Activated T-cell treated with anti-CD3 and anti-CD28 coated beads, Interleukin-2, amount 50 U/mL, for 1 hour (primary cell): Measurements from ENCODE around the gene TMEM98.
"Not testable (repeated sequence)": the region's sequence is repeated elsewhere in the genome, so short reads cannot be mapped to it uniquely, and the experiment has no call there.

Experiments used
- DNase-seq: peaks from one replicate; pipeline ENCODE4 v3.0.0-alpha.2; 2020

The TMEM98 gene

DNA sequence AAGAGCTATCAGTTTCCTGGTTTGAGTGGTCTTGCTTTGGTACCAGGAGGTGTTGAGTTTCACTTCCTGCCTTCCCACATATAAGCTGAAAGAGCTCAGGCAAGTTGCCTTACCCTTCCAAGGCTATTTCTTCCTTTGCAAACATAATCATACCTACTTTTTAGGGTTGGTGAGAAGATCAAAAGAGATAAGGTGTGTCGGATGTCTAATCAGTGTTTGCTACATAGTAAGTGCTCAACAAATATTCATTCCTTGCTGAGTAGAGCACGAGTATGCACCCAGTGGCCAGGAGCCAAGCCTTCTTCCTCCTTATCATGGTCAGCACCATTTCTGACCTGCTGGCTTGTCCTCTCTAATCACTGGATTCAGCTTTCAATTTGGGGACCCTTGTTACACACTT is 12.7 kb upstream of the TMEM98 start:
- DNase-seq = no peak

DNA sequence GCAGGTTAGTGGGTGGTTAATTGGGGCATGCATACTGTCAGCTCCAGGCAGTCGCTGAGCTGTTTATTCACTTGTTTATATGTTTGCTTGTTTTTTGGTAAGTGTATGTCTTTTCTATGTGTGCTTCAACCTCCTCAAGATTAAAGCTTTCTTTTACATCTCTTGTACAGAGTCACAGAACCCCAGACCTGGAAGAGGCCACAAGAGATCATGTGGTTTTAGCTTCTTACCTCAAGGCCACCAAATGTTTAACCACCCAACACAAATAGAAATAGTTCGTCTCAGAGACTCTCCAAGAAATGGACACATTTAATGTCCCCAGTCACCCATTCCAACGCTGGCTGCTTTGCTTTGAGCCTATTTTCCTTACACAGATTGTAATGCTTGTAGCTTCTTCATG is 11.8 kb upstream of the TMEM98 start:
- DNase-seq = no peak

DNA sequence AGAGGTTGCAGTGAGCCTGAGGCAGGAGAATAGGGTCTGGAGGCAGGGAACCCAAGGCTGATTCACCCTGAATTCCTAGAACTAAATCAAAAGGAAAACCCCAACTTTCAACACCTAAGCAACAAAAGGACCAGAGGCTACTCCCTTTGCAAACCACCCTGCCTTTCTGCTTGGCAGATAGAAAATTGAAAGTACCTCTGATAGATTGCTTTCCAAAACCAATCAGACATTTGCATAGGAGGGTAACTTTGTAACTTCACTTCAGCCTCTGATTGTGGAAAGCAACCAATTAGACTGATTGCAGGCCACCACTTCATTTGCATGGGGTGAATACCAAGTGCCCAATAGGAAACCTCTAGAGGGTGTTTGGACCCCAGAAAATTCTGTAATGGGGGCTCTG is 10.9 kb upstream of the TMEM98 start:
- DNase-seq = no peak

DNA sequence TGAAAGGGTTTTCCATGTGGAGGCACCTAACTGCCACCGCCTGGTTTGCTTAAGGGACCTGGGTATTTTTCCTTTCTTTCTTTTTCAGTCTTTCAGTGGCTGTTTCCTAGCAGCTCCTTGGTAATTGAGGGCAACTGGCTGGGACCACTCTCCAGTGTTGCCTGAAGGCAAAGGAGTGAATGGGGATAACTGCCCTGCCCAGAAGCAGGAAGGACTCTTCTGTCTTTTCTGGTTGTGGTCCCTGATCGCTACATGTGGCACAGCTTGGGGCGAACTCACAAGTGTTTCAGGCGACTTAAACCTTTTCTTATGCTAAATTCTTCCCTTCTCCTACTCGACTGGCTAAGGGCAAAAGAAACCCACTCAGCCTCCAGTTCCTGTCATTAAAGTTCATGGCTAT is 10.1 kb upstream of the TMEM98 start:
- DNase-seq = no peak

DNA sequence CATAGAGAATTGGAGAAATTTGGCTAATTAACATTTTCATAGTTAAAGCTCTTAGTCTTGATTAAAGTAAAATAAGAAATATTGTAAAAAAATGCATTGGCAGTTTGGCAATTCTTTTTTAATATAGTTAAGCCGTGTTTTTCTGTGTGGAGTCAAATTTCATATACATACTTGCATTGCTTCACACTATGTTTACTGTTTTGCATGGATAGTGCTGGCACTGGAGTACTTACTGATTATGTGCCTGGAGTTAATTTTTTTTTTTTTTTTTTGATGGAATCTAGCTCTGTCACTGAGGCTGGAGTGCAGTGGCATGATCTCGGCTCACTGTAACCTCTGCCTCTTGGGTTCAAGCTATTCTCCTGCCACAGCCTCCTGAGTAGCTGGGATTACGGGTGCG is 8.1 kb upstream of the TMEM98 start:
- not testable (repeated sequence) for DNase-seq

DNA sequence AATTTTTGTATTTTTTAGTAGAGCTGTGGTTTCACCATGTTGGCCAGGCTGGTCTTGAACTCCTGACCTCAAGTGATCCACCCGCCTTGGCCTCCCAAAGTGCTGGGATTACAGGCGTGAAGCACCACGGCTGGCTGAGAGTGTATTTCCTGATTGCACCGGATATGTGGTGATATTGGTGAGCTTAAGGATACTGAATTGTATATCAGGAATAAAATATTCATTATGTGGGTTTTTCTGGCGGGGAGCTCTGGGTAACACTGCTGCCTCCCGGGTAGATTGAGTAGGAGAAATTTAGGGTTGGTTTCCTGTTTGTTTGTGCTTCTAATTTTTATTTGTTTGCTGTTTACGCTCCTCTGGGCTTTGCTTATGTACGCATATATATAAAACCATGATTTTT is 7.7 kb upstream of the TMEM98 start:
- no peak for DNase-seq

DNA sequence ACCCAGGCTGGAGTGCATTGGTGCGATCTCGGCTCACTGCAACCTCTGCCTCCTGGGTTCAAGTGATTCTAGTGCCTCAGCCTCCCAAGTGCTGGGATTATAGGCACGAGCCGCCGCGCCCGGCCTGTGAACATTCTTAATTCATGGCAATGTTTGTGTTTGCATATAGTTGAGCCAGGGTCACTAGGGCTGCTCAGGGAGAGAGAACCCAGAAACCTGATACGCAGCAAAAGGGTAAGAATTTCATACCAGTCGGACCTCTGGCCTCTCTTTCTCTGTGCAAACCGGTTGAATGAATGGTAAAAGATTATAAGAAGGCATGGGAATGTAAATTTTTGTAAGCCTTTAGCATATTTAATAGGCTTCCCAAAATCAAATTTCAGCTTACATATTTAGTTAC is 6.9 kb upstream of the TMEM98 start:
- no peak for DNase-seq

DNA sequence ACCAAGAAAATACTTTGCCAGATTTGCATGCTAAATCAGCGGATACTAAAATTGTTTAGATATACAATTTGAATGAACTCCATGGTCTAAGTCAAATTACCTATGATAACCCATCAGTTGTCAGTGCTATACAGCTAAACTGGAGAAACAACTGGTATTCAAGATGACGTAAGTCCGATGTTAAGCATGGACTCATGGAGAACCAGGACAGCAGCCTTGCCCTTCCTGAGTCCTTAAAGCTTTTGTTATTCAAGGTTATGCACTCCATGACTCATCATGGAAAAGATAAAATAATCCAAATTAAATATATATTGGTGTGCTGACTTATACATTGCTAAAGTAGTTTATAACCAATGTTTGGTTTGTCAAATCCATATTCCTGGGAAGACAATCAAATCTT is 4.0 kb upstream of the TMEM98 start:
- DNase-seq = not testable (repeated sequence)

DNA sequence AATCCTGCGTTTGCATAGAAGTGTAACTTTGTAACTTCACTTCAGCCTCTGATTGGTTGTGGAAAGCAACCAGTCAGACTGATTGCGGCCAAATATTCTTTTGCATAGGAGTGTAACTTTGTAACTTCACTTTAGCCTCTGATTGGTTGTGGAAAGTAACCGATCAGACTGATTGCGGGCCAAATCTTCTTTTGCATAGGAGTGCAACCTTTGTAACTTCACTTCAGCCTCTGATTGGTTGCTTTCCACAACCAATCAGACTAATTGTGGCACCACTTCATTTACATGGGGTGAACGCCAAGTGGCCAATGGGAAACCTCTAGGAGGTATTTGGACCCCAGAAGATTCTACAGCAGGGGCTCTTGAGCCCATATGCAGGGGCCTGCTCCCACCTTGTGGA is 1.8 kb upstream of the TMEM98 start:
- no peak for DNase-seq

DNA sequence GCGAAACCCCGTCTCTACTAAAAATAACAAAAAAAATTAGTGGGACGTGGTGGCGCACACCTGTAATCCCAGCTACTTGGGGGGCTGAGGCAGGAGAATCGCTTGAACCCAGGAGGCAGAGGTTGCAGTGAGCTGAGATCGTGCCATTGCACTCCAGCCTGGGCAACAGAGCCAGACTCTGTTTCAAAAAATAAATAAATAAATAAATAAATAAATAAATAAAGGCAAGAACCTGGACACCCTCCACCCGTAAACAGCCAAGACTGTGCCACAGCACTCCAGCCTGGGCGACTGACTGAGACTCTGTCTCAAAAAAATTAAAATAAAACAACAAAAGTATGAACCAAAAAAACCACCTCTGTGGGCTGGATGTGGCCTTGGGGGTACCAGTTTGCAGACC is 1.2 kb upstream of the TMEM98 start:
- not testable (repeated sequence) for DNase-seq

DNA sequence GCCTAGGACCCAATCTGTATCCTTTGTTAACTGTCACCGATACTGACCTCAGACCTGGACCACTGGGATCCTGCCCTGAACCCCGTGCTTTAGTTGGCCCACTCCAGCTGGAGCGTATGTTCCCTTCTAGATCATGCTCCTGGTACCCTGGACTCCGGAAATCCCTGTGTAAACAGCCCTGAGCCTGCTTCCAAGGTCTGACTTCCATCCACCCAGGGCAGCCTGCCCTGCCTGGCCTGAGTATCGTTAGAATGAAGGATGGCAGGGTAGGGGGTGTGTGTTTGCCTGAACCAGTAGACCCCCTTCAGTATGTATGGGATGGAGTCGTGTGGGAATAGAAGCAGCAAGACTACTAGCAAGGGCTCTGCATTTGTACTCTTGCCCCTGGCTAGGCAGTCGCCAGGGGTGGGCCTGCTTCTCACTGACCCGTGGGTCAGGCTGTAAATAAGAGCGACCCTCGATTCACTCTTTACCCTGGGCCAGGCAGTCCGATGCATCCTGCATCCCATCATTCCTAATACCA is 691 bp upstream of the TMEM98 start:
- no peak for DNase-seq

DNA sequence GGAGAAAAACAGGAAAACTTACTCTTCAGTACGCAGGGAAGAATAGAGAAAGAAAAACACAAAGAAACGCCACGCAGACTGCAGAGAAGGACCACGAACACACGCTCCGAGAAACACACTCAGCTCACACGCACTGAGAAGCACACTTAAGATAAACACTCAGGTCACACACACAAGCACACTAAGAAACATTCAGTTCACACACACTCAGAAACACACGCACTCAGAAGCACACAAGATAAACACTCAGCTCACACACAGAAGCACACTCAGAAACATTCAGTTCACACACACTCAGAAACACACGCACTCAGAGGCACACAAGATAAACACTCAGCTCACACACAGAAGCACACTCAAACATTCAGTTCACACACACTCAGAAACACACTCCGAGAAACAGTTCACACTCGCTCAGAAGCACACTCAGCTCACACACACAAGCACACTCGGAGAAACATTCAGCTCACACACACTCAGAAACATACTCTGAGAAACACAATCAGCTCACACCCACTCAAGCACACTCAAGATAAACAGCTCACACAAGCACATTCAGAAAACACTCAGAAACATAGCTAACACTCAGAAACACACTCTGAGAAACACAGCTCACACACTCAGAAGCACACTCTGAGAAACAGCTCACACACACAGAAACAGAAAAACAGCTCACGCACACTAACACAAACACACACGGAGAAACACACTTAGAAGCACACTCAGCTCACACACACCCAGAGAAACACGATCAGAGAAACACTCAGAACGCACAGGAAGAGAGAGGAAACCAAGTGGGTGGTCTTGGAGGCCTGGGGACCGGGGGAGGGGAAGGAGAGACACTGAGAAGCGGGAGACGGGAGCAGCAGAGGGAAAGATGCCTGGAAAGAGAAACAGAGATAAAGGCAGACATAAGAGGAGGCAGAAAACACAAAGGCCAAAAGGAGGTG is 908 bp downstream of the TMEM98 start:
- no peak for DNase-seq

DNA sequence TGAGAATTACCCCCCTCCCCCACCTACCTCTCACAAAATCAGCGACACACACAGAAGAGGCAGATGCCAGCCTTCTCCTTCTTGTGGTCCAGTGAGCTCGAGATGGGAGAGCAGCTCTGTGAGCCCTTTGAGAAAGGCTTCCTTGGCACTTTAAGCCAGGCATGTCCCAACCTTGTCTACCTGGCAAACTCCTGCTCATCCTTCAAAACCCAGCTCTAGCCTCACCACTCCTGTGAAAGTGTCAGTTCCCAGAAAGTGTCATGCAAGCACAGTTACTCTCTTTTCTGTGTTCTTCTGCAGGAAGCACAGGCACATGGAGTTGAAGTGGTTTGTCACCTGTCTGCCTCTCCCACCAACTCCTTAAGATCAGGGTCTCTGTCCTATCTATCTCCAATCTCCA is 1.6 kb downstream of the TMEM98 start:
- no peak for DNase-seq

DNA sequence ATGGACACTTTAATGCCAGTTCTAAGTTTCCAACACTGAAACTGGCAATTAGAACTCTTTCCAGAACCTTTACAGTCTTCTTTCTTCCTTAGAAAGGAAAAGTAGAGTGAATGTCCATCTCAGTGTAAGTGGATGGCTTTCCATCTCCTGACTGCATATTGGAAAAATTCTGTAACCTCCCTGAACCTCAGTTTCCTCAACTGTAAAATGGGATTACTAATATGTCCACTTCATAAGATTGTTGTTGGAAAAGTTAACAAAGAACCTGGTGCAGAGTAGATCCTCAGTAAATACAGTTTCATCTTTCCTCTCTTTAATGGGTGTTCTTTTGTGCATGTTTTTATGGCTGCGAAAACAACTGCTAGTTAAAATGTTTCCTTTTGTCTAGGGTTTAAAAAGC is 2.6 kb downstream of the TMEM98 start:
- no peak for DNase-seq

DNA sequence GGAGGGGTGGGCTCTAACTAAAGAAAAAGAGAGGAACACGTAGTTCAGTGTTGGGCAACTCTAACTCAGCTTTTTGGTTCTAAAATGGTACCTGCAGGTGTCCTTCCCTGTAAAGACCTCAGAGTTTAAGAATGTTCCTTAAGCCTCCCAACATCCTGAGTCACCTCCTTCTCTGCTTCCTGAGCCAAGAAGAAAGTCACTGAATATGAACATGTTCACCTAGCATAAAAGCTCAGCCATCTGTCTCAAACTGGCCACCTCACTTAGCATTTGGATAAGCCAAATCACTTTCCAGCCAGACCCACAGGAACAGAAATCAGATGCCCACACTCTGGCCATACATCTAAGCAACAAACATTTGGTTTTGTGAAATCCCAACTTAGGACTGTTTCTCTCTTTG is 3.7 kb downstream of the TMEM98 start:
- no peak for DNase-seq

DNA sequence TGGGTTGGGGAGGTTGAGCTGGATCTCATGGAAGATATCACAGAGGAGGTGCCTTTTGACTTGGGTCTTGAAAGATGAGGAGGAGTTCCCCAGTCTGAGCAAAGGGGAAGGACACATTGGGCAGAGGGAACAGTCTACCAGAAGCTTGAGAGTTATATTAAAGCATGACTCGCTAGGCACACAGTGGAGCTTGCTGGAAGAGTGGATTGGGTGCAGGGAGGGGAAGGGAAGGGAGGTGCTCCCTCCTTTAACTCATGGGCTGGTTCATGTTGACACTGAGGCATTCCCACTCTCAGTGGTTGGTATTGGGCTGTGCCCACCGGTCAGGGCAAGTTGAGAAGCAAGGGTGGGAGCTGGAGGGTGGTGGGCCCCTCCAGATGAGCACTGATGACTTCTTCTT is 5.9 kb downstream of the TMEM98 start:
- no peak for DNase-seq

DNA sequence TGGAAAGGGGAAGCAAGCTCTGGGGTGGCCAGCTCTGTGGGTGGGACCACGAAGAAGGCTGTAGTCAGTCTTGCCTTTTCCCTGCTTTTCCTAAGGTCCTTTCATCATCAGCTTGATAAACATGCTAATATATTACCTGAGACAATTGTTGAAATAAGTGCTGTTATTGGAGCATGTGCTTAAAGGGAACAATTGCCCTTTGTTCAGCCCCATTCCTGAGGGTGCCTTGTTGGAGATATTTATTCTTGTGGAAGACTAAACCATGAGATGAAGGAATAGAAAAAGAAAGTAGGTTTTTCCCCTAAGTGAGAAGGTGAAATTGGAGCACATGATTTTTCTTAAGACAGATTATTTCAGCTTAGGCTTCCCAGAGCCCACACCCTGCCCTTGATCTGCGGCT is 7.8 kb downstream of the TMEM98 start:
- DNase-seq = no peak

DNA sequence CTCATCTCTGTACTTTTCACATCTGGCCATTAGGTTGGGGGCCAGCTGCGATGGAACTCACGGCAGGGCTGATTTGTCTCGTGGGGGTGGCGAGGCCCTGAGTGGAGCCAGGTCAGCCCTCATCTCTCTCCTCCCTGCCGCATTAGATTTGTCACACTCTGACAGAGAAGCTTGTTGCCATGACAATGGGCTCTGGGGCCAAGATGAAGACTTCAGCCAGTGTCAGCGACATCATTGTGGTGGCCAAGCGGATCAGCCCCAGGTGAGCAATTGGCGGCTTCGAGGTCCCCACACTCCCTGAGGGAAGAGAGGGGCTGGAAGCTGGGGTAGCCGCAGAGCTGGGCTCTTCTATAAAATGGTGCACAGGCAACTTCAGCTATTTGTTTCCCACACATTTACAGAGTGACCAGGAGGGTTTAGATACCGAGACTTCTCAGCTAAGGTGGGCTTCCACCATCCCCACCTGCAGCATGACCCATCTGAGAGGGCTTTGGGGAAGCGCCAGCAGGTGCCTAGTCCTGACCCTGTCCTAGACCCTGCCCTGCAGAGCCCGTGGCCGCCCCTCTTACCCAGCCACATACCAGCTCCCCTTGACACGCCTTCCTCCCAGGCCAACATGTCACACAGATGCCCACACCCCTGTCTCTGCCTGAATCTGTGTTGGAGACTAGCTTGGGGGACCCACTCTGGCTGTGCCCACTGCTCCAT is 8.4 kb downstream of the TMEM98 start:
- DNase-seq = no peak

DNA sequence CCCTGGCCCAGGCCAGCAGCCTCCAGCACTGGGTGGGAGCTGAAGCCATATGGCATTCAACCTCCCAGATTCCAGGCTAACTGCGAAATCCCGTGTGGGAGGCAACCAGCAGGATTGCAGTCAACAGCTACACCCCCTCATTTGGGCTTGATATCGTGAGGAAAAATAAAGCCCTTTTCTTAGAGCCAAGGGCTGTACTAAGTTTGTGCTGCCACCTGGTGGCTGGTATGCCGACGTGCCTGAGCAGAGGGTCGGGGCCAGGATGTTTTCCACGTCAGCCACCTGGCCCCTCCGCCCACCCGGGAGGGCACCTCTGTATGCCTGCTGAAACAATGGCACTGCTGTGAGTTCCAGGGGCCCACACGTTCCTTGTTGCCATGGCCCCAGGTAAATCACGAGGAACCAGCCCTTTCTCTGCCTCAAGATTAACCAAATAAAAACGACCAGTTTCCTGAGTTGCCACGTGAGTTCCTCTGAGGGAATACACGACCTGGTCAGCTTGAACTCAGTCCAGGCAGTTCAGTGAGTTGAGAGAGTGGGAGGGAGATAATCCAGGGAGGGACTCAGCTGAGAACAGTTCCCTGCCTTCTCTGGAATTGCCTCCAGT is 9.0 kb downstream of the TMEM98 start:
- peak; percentile 61 for DNase-seq

DNA sequence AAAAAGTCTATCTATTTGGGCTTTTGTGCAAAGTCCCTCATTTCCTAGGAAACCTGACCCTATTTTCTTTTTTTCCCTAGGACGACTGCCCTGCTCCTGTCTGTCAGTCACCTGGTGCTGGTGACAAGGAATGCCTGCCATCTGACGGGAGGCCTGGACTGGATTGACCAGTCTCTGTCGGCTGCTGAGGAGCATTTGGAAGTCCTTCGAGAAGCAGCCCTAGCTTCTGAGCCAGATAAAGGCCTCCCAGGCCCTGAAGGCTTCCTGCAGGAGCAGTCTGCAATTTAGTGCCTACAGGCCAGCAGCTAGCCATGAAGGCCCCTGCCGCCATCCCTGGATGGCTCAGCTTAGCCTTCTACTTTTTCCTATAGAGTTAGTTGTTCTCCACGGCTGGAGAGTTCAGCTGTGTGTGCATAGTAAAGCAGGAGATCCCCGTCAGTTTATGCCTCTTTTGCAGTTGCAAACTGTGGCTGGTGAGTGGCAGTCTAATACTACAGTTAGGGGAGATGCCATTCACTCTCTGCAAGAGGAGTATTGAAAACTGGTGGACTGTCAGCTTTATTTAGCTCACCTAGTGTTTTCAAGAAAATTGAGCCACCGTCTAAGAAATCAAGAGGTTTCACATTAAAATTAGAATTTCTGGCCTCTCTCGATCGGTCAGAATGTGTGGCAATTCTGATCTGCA is 12.9 kb downstream of the TMEM98 start:
- no peak for DNase-seq

DNA sequence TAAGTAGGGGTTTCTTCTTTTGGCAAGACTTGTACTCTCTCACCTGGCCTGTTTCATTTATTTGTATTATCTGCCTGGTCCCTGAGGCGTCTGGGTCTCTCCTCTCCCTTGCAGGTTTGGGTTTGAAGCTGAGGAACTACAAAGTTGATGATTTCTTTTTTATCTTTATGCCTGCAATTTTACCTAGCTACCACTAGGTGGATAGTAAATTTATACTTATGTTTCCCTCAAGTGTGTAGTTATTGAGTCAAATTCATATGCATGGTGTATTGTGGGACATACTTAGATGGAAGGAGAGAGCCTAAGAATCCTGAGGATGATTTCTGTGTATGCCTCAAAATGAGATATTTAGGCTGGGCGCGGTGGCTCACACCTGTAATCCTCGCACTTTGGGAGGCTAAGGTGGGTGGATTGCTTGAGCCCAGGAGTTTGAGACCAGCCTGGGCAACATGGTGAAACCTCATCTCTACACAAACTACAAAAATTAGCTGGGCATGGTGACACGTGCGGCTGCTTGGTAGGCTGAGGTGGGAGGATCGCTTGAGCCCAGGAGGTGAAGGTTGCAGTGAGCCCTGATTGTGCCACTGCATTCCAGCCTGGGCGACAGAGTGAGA is 13.6 kb downstream of the TMEM98 start:
- DNase-seq = no peak

DNA sequence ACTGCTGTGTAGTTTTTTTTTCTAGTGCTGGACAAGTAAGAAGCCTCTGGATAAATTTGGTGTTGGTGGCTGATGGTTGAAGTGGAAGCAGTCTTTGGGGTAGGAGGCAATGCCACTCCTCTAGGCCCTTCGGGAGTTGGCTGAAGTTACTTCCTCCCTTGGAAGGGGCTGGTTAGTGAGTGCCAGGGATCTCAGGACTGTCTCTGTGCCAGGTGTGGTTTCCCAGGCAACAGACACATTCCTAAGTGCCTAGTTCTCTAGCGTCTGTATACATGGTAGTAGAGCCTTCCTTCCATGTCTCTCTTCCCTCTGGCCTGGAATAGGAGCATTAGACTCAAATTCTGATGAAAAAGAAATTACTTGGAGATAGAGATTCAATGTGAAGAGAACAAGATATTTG is 15.3 kb downstream of the TMEM98 start:
- no peak for DNase-seq
